Endometrial microvascular endothelial cells (primary cell): ENCODE data around the gene RGL4. TPM values are rescaled to one million over a fixed set of nuclear protein-coding genes. Genes with fewer than 3 reads are reported as not detected.
"Not testable (repeated sequence)": the region's sequence is repeated elsewhere in the genome, so short reads cannot be mapped to it uniquely, and the experiment has no call there.

ENCODE experiments used
- in situ Hi-C: cut with HindIII; loops from 2 replicates; pipeline ENCODE4 v1.10.0; 2017; ENCODE audit warnings: low sequenced_read_pairs, low pct_unique_long_range_greater_than_20kb; ENCODE audit errors: inconsistent ontology term
- total RNA-seq: library from RNA; depleted of rRNA; stranded (reverse); fragments of >200 nt; gene quantifications from one replicate; pipeline ENCODE4 v1.2.3, GENCODE V29; 2015; ENCODE audit errors: inconsistent ontology term

Gene RGL4
- total RNA-seq, 1 donor from 2014 or later, result not detected

GRCh38 chr22:23676841-23677700 is 13.7 kb upstream of the RGL4 start:
- in situ Hi-C loops, result not testable (repeated sequence)

- in situ Hi-C loops, result no loop called here
Observed at GRCh38 chr22:23677701-23677995, 13.2 kb upstream of the RGL4 start.

GRCh38 chr22:23678133-23678532 is 12.7 kb upstream of the RGL4 start:
- in situ Hi-C loops, result no loop called here

GRCh38 chr22:23681026-23681809 is 9.6 kb upstream of the RGL4 start:
- in situ Hi-C loops, result no loop called here

GRCh38 chr22:23682077-23682476 is 8.7 kb upstream of the RGL4 start:
- in situ Hi-C loops, result no loop called here

- in situ Hi-C loops, result no loop called here
Observed at GRCh38 chr22:23682827-23683355, 7.9 kb upstream of the RGL4 start.

GRCh38 chr22:23683545-23683944 is 7.3 kb upstream of the RGL4 start:
- in situ Hi-C loops, result no loop called here

- in situ Hi-C loops, result no loop called here
Observed at GRCh38 chr22:23684026-23684425, 6.8 kb upstream of the RGL4 start.

- in situ Hi-C loops, result no loop called here
Observed at GRCh38 chr22:23684561-23685031, 6.2 kb upstream of the RGL4 start.

GRCh38 chr22:23685205-23685784 is 5.5 kb upstream of the RGL4 start:
- in situ Hi-C loops, result no loop called here

- in situ Hi-C loops, result no loop called here
Observed at GRCh38 chr22:23686416-23687024, 4.3 kb upstream of the RGL4 start.

GRCh38 chr22:23688121-23688520 is 2.7 kb upstream of the RGL4 start:
- in situ Hi-C loops, result no loop called here

- in situ Hi-C loops, result no loop called here
Observed at GRCh38 chr22:23688571-23688970, 2.2 kb upstream of the RGL4 start.

- in situ Hi-C loops, result no loop called here
Observed at GRCh38 chr22:23689414-23689813, 1.4 kb upstream of the RGL4 start.

- in situ Hi-C loops, result no loop called here
Observed at GRCh38 chr22:23691748-23692423, 1.1 kb downstream of the RGL4 start.

- in situ Hi-C loops, result no loop called here
Observed at GRCh38 chr22:23692598-23693291, 1.9 kb downstream of the RGL4 start.

GRCh38 chr22:23693979-23694680 is 3.3 kb downstream of the RGL4 start:
- in situ Hi-C loops, result no loop called here

GRCh38 chr22:23695141-23695540 is 4.3 kb downstream of the RGL4 start:
- in situ Hi-C loops, result no loop called here
